Activated T-cell treated with anti-CD3 and anti-CD28 coated beads for 1 hour (primary cell): ENCODE data around the gene HLA-DRA.
"Not testable (repeated sequence)": the region's sequence is repeated elsewhere in the genome, so short reads cannot be mapped to it uniquely, and the experiment has no call there.

Source experiments
- DNase-seq: peaks from one replicate; pipeline ENCODE4 v3.0.0-alpha.2; 2020; ENCODE audit warnings: low read depth

HLA-DRA gene

DNA sequence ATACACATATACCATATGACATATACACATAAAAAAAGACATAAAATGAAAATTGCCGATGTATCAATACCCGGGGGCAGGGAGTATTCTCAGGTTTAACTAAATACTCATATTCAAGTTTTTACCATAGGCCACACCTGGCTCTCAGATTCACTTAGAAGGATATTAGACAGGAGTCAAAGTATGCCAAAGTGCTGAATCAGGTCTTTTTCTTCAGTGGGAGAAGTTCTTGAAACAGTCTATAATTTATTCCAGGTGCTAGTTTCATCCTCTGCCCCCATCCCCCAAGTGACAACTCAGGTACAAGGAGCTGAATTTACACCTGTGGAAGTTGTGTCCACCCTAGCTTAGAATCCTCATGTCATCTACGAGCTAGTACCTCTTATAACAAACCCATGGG is 8.5 kb upstream of the HLA-DRA start:
- DNase-seq: no peak

- no peak for DNase-seq
These were observed 7.6 kb upstream of the HLA-DRA start for GRCh38 chr6:32432050-32432450.

DNA sequence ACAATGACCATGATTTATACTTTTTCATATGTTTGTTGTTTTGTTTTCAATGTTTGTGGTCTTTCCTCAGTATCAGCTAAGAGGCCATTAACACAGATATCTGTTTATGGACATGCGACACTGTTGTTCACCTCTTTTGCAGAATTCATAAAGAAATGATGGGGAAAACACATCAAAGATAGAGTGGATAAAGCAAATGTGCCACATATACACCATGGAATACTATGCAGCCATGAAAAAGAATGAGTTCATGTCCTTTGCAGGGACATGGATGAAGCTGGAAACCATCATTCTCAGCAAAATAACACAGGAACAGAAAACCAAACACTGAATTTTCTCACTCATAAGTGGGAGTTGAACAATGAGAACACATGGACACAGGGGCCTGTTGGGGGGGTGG is 5.7 kb upstream of the HLA-DRA start:
- DNase-seq: not testable (repeated sequence)

DNA sequence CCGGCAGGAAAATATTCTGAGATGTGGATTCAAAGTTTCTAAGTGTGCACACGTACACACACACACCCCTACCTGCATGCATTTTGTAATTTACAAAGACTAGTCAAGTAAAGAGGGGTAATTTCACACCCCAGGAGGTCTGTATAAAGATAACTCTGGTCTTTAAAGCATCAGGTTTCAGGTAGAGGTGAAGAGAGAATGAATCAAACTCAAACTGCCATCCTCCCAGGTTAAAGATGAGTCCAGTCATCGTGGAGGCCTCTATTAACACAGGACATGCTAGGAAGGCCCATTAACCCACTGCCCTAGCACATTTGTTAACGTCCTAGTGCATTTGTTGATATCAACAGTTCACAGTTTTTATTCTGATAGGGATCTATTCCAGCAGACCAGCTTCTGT is 3.5 kb upstream of the HLA-DRA start:
- DNase-seq: no peak

DNA sequence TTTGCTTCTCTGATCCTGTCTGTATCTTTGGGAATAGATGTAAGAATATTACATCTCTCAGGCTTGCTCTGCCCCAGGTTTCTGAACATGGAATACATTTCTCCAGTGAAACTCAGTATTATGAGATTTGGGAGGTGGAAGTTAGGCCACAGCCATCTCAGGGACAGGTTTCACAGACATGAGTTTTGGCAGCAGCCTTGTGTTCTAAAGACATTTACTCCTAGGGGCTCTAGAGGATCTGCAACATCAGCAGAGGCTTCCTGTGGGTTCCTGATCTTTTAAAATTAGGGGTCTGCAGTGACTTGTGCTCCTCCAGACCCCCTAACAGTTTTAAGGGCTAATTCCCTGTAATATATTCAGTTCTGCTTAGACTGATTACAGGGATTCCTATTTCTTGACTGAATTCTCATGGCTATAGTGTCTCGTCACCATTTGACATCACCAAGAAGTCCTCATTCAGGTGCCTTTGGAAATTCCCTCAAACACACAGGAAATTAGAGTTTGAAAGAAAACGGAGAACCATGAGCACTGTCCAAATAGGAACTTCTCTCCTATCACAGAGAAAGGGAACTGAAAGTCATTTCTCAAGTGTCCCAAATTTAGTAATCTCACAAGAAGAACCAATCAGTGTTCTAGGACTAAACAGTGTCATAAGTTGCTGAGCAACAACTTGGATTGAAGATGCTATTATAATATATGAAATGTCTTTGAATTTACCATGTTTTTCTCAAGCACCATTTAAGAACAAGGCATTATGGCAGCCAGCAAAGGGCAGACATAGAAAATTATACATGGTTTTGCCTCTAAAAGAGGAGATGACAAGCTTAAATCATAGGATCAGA is 2.5 kb upstream of the HLA-DRA start:
- DNase-seq: no peak

DNA sequence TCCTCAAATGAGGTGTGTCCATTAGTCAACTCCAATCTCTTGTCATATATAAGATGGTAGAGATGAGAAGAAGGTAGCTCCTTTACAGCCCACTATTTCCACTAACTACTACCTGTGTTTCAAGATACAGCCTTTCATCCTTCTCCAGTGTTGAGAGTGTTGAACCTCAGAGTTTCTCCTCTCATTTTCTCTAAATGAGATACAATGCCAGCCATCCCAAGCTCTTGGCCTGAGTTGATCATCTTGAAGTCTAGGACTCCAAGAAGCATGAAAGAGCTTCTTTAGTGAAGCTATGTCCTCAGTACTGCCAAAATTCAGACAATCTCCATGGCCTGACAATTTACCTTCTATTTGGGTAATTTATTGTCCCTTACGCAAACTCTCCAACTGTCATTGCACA is 548 bp upstream of the HLA-DRA start:
- no peak for DNase-seq

DNA sequence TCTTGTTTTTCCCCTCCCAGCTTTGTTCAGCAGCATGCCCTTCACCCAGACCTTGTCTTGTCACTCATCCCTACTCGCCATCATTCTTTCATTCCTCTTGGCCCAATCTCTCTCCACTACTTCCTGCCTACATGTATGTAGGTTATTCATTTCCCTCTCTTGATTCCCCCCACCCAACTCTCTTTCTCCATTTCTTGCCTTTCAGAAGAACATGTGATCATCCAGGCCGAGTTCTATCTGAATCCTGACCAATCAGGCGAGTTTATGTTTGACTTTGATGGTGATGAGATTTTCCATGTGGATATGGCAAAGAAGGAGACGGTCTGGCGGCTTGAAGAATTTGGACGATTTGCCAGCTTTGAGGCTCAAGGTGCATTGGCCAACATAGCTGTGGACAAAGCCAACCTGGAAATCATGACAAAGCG is 2.6 kb downstream of the HLA-DRA start:
- no peak for DNase-seq

- DNase-seq: no peak
These were observed 3.4 kb downstream of the HLA-DRA start for GRCh38 chr6:32442977-32443552.

- no peak for DNase-seq
These were observed 4.7 kb downstream of the HLA-DRA start for GRCh38 chr6:32444433-32444832.

DNA sequence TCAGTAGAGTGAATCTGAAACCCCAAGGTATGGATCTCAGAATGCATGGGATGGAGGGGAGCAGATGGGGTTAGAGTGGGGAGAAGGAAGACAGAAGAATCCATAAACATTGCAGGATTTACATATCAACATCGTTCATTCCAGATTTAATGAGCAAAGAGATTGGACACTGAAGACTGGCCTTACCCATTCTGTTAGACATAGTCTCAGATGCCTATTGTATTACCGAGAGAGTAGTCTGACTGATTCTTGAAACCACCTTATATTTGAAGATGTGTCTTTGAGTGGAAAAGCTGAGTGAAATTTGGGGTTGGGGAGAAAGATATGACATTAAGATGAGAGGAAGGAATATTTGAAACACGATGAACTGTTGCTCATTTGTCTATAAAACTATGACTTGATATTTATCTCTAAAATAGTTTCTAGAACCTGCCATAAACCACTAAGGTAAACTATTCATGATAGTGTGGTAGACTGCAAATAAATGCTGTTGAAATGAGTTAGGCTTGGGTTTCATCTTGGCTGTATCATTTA is 5.7 kb downstream of the HLA-DRA start:
- DNase-seq: no peak

GRCh38 chr6:32447932-32448331 is 8.2 kb downstream of the HLA-DRA start:
- no peak for DNase-seq

DNA sequence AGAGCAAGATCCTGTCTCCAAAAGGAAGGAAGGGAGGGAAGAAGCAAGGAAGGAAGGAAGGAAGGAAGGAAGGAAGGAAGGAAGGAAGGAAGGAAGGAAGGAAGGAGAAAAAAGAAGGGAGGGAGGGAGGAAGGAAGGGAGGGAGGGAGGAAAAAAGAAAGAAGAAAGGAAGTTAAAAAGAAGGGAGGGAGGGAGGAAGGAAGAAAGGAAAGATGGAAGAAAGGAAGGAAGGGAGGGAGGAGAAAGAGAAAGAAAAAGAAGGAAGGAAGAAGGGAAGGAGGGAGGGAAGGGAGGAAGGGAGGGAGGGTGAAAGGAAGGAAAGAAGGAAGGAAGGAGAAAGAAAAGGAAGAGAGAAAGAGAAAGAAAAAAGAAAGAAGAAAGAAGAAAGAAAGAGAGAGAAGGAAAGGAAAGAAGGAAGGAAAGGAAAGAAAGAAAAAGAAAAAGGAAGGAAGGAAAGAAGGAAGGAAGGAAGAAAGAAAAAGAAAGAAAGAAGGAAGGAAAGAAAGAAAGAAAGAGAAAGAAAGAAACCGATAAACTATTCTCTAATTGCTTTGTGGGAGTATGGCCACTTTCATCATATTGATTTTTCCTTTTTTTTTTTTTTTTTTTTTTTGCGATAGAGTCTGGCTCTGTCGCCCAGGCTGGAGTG is 9.5 kb downstream of the HLA-DRA start:
- no peak for DNase-seq

DNA sequence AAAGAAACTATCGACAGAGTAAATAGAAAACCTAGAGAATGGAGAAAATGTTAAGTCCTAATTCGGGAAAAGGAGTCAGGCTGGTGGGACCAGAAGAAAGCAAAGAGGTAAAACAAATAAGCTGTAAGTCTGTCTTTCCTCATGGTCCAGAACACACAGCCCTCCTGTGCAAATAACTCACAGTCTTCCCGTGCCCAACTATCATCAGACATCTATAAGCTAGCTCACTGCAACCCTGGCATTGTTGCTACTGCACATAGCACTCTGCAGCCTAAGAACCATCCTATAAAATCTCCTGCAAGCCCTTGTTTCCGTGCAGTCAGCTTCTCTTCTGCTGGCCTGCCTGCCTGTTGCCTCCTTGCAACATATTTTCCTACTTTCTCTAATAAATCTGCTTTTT is 17.4 kb downstream of the HLA-DRA start:
- DNase-seq: no peak

DNA sequence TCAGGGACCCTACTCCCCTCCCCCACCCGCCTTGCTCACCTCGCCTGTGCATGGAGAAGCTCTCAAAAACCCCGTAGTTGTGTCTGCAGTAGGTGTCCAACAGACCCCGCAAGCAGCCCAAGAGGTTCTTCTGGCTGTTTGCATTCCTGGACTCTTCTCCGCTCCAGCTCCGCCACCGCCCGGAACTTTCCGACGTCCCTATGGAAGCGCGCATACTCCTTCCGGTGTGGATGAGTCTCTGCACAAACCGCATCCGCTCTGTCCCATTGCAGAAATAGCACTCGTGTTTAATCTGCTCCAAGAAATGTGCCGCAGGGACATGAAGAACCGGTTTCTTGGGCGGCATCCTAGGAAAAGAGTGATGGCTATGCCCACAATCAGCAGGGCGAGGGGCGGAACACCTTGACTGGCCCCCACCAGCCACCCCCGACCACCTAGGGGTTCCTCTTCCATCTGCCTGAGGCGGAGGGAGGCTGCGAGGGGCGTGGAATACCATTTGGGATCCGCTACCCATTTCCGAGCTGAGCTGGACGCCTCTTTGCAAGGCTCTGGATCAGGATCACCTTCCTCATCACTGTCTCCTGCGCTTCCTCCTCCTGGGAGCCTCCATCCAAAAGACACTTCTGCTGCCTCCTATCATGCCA is 20.2 kb downstream of the HLA-DRA start:
- no peak for DNase-seq

DNA sequence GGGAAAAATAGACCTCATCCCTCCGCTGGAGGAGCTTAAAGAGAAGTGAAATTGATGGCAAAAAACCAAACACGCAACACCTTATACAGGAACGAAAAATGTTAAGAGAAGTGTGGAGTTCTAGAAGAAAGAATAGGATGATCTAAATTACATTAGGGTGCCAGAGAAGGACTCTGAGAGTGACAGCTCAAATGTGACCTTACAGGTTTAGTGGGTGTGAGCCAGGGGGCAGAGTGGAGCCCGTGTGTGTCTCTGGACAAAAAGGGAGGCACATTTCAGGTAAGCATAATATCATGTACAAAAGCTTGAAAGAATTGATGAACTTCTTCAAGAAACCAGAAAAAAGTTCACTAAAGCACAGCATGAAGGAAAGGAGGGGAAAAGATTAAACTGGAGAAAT is 20.8 kb downstream of the HLA-DRA start:
- DNase-seq: no peak

GRCh38 chr6:32461493-32461892 is 21.8 kb downstream of the HLA-DRA start:
- DNase-seq: no peak

GRCh38 chr6:32462609-32463008 is 22.9 kb downstream of the HLA-DRA start:
- DNase-seq: no peak

DNA sequence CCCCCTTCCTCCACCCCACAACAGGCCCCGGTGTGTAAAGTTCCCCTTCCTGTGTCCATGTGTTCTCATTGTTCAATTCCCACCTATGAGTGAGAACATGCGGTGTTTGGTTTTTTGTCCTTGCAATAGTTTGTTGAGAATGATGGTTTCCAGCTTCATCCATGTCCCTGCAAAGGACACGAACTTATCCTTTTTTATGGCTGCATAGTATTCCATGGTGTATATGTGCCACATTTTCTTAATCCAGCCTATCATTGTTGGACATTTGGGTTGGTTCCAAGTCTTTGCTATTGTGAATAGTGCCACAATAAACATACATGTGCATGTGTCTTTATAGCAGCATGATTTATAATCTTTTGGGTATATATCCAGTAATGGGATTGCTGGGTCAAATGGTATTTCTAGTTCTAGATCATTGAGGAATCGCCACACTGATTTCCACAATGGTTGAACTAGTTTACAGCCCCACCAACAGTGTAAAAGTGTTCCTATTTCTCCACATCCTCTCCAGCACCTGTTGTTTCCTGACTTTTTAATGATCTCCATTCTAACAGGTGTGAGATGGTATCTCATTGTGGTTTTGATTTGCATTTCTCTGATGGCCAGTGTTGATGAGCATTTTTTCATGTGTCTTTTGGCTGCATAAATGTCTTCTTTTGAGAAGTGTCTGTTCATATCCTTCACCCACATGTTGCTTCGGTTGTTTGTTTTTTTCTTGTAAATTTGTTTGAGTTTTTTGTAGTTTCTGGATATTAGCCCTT is 28.2 kb downstream of the HLA-DRA start:
- DNase-seq: not testable (repeated sequence)

DNA sequence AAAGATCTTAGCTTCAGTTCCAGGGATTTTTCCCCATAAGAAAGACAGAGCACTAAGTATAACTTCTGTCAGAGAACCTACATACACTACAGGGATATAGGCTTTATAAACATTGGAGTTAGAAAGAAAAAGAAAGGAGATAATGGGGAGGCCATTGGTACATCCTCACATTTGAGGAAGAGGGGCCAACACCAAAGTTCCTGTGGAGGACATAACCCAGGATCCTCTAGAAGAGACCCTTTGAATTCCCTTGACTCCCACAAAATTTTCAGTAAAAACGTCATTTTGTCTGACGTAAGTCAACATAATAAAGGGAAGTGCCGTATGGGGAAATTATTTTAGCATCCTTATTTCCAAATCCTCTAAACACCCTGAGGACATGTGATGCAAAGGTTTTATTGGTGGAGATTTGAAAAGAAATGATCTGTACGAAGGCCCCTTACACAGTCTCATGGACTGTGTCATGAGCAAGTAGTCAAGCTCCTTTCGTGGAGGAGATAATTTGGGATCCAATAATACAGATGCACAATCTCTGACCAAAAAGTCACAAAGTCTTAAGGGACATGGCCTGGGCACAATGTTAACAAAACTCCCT is 33.2 kb downstream of the HLA-DRA start:
- no peak for DNase-seq

GRCh38 chr6:32473376-32474348 is 34.0 kb downstream of the HLA-DRA start:
- not testable (repeated sequence) for DNase-seq
